ENCODE results near the gene FRMD3.
A peak's percentile ranks its signal among the peaks of the same experiment; 100 is the strongest.

Gene FRMD3

GRCh38 chr9:83271665-83272071 lies 266.5 kb downstream of the FRMD3 start:
- no peak for DNase-seq

GRCh38 chr9:83270116-83270515 lies 268.1 kb downstream of the FRMD3 start:
- DNase-seq = no peak

- DNase-seq = no peak
Measured at GRCh38 chr9:83267741-83268140, 270.5 kb downstream of the FRMD3 start.

GRCh38 chr9:83266666-83267496 lies 271.3 kb downstream of the FRMD3 start:
- no peak for DNase-seq

GRCh38 chr9:83266331-83266665 lies 271.9 kb downstream of the FRMD3 start:
- DNase-seq = no peak

- DNase-seq = no peak
Measured at GRCh38 chr9:83264315-83264714, 273.9 kb downstream of the FRMD3 start.

GRCh38 chr9:83259558-83259957 lies 278.6 kb downstream of the FRMD3 start:
- DNase-seq = no peak

GRCh38 chr9:83257937-83258891 lies 280.0 kb downstream of the FRMD3 start:
- no peak for DNase-seq

GRCh38 chr9:83247732-83248131 lies 290.5 kb downstream of the FRMD3 start:
- no peak for DNase-seq

- no peak for DNase-seq
Measured at GRCh38 chr9:83245979-83246659, 292.1 kb downstream of the FRMD3 start.

GRCh38 chr9:83242066-83242465 lies 296.1 kb downstream of the FRMD3 start:
- DNase-seq = no peak

GRCh38 chr9:83240671-83241070 lies 297.5 kb downstream of the FRMD3 start:
- no peak for DNase-seq

- DNase-seq = no peak
Measured at GRCh38 chr9:83239747-83240146, 298.5 kb downstream of the FRMD3 start.

GRCh38 chr9:83238871-83239640 lies 299.1 kb downstream of the FRMD3 start:
- DNase-seq = peak; percentile 57

- no peak for DNase-seq
Measured at GRCh38 chr9:83236029-83236696, 302.0 kb downstream of the FRMD3 start.

- DNase-seq = no peak
Measured at GRCh38 chr9:83235526-83235925, 302.7 kb downstream of the FRMD3 start.

- DNase-seq = no peak
Measured at GRCh38 chr9:83234541-83234940, 303.7 kb downstream of the FRMD3 start.

GRCh38 chr9:83233647-83234046 lies 304.6 kb downstream of the FRMD3 start:
- DNase-seq = no peak

GRCh38 chr9:83231039-83231438 lies 307.2 kb downstream of the FRMD3 start:
- no peak for DNase-seq

- no peak for DNase-seq
Measured at GRCh38 chr9:83220730-83221129, 317.5 kb downstream of the FRMD3 start.

GRCh38 chr9:83219924-83220438 lies 318.2 kb downstream of the FRMD3 start:
- DNase-seq = no peak
